HK-2 (cell line): ENCODE results near the gene CARD10.

ENCODE experiments used
- DNase-seq: peaks from one replicate; pipeline ENCODE4 v3.0.0-alpha.2; 2018; ENCODE audit not compliant: unreplicated experiment

CARD10 gene

GRCh38 chr22:37525746-37526350, 6.6 kb upstream of the CARD10 start:
- no peak for DNase-seq

GRCh38 chr22:37525073-37525745, 6.0 kb upstream of the CARD10 start:
- peak; percentile 74 for DNase-seq

- DNase-seq = no peak
Observed at GRCh38 chr22:37522482-37522881, 3.3 kb upstream of the CARD10 start.

- no peak for DNase-seq
Observed at GRCh38 chr22:37521236-37521739, 2.1 kb upstream of the CARD10 start.

GRCh38 chr22:37520776-37521191, 1.6 kb upstream of the CARD10 start:
- DNase-seq = no peak

- DNase-seq = no peak
Observed at GRCh38 chr22:37518509-37519267, 527 bp downstream of the CARD10 start.

GRCh38 chr22:37517826-37518450, 1.3 kb downstream of the CARD10 start:
- DNase-seq = no peak

GRCh38 chr22:37516456-37516855, 2.8 kb downstream of the CARD10 start:
- no peak for DNase-seq

- DNase-seq = no peak
Observed at GRCh38 chr22:37515901-37516300, 3.3 kb downstream of the CARD10 start.

- no peak for DNase-seq
Observed at GRCh38 chr22:37514526-37515051, 4.6 kb downstream of the CARD10 start.

- DNase-seq = no peak
Observed at GRCh38 chr22:37511395-37512104, 7.7 kb downstream of the CARD10 start.

- DNase-seq = no peak
Observed at GRCh38 chr22:37510091-37510490, 9.1 kb downstream of the CARD10 start.

- no peak for DNase-seq
Observed at GRCh38 chr22:37509059-37509860, 10.0 kb downstream of the CARD10 start.

- DNase-seq = no peak
Observed at GRCh38 chr22:37508431-37508992, 10.7 kb downstream of the CARD10 start.

GRCh38 chr22:37507731-37508130, 11.5 kb downstream of the CARD10 start:
- no peak for DNase-seq

- DNase-seq = no peak
Observed at GRCh38 chr22:37505989-37506388, 13.2 kb downstream of the CARD10 start.

GRCh38 chr22:37505565-37505964, 13.7 kb downstream of the CARD10 start:
- DNase-seq = no peak

- no peak for DNase-seq
Observed at GRCh38 chr22:37504964-37505363, 14.3 kb downstream of the CARD10 start.

- no peak for DNase-seq
Observed at GRCh38 chr22:37503850-37504249, 15.4 kb downstream of the CARD10 start.

GRCh38 chr22:37503183-37503683, 16.0 kb downstream of the CARD10 start:
- DNase-seq = no peak
